Activated CD8-positive, alpha-beta T cell treated with anti-CD3 and anti-CD28 coated beads, Interleukin-2, amount 10 ng/mL, durations not matched to agents 7 days and 5 days (primary cell): ENCODE measurements around the gene COX7A2L. TPM values are rescaled to one million over a fixed set of nuclear protein-coding genes. Genes with fewer than 3 reads are reported as not detected.

ENCODE experiments used
- ATAC-seq: fragments of 150-1000 bp; cut with Tn5 transposase; one replicate; pipeline ENCODE4 v1.10.0; 2021; ENCODE audit warnings: moderate library complexity
- CTCF ChIA-PET: fragments of 350-600 bp; sonication (Branson Sonifier 250); formaldehyde crosslinking; loops from one replicate; lab custom pipeline; 2021; ENCODE audit warnings: antibody characterized with exemption; lab: Charles Lee
- POLR2A ChIA-PET: fragments of 350-600 bp; sonication (Branson Sonifier 250); formaldehyde crosslinking; loops from one replicate; lab custom pipeline; 2021; ENCODE audit warnings: antibody characterized with exemption; lab: Charles Lee
- DNase-seq: peaks from one replicate; pipeline ENCODE4 v3.0.0-alpha.2; 2020
- H3K27ac Mint-ChIP-seq: one replicate; pipeline ENCODE4 v1.8.0; 2021; ENCODE audit warnings: mild to moderate bottlenecking, mixed read lengths
- H3K27me3 Mint-ChIP-seq: one replicate; pipeline ENCODE4 v1.8.0; 2021; ENCODE audit warnings: low read depth, mixed read lengths
- H3K36me3 Mint-ChIP-seq: one replicate; pipeline ENCODE4 v1.8.0; 2021; ENCODE audit warnings: low read depth, mixed read lengths
- H3K4me1 Mint-ChIP-seq: one replicate; pipeline ENCODE4 v1.8.0; 2021; ENCODE audit warnings: low read depth, mixed read lengths
- H3K4me3 Mint-ChIP-seq: one replicate; pipeline ENCODE4 v1.8.0; 2021; ENCODE audit warnings: mild to moderate bottlenecking, mixed read lengths
- H3K9me3 Mint-ChIP-seq: one replicate; pipeline ENCODE4 v1.8.0; 2022; ENCODE audit warnings: mixed read lengths; ENCODE audit not compliant: insufficient read depth
- total RNA-seq, 2 experiments: library from RNA; stranded (reverse); gene quantifications; one replicate each; pipeline ENCODE4 v1.2.3, GENCODE V29; 2021

Gene COX7A2L
- total RNA-seq, 2 experiments from 2014 or later, result 102 to 109 TPM

DNA sequence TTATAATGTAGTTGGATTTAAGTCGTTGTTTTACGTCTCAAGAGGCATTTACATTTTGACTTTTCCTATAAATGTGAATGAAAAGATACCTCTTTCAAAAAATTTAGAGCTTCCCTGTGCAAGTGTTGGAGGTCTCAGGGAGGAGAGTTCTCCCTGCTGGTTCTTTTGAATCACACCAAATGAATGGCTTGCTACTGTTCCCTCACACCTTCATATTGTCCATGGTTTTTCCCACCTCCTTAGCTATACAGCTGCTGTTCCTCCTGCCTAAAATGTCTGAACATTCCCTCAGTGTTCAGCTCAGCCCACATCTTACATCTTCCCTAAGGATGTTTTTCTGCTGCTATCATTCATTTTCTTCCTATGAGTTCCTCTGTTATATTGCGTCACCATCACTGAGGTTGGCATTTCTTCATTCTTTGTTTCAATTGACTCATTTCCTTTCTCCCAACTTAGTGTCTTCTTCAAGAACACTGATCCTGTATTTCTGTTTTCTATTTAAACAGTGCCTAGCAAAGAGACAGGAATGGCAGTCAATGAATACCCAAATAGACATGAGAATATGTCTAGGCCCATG is 46.0 kb downstream of the COX7A2L start:
- ATAC-seq, result no peak
- peaks cover 37% of the 10 kb centered on the region for H3K36me3 Mint-ChIP-seq

DNA sequence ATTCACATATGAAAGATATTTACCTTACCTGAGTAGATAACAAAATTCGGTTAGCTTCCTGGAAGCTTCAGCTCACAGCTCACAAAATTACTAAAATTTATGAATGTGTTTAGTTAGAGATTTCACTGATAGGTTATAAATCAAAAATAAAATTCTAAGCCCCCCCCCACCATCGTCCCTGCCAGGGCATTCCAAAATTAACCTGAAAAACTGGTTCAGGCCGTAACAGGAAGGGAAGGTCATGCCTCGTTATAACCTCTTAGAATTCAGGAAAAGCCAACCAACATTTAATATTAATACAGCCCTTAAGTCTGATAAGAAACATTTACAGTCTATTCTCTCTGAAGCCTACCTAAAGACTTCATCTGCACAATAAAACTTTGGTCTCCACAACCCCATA is 48.9 kb downstream of the COX7A2L start:
- peaks cover 38% of the 10 kb centered on the region for H3K36me3 Mint-ChIP-seq
- no peak for DNase-seq
- H3K4me3 Mint-ChIP-seq, result no peak overlapping the region
- H3K27ac Mint-ChIP-seq, result no peak overlapping the region
- H3K27me3 Mint-ChIP-seq, result no peaks in the 10 kb centered on the region
- peaks cover 8% of the 10 kb centered on the region for H3K4me1 Mint-ChIP-seq
- ChIA-PET CTCF (interaction anchor here (1.9 kb wide), 1 partner anchor 16 kb away, joined by 7 read pairs; no protein-coding TSS in a partner anchor), POLR2A (interaction anchor here (0.7 kb wide), 1 partner anchor 22 kb away, joined by 3 read pairs; no protein-coding TSS in a partner anchor)
- H3K9me3 Mint-ChIP-seq, result no peaks in the 10 kb centered on the region
- no peak for ATAC-seq

More for the DNA sequence above, 46.0 kb downstream of the COX7A2L start:
- Mint-ChIP-seq H3K4me1 (peaks cover 4% of the 10 kb centered on the region), H3K27me3 (no peaks in the 10 kb centered on the region), H3K4me3 (no peak overlapping the region), H3K27ac (no peak overlapping the region), H3K9me3 (no peaks in the 10 kb centered on the region)
- no peak for DNase-seq
- ChIA-PET CTCF (interaction anchor here (0.7 to 1.0 kb wide), 2 partner anchors 12 to 14 kb away, joined by 3 to 4 read pairs; no protein-coding TSS in a partner anchor), POLR2A (no interaction called here)

DNA sequence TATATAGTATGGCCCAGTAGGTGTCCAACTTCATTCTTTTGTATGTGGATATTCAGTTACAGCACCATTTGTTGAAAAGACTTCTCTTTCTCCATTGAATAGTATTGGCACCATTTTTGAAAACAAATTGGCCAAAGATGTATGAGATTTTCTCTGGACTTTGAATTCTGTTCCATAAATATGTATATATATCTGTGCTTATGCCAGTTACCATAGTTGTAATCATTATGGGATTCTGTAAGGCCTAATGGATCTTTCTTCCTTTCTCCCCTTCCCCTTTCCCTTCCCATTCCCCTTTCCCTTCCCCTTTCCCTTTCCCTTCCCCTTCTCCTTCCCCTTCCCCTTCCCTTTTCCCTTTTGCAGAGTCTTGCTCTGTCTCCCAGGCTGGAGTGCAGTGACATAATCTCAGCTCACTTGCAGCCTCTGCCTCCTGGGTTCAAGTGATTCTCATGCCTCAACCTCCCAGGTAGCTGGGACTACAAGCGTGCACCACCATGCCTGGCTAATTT is 51.0 kb downstream of the COX7A2L start:
- H3K4me3 Mint-ChIP-seq, result no peak overlapping the region
- ATAC-seq (no peak), DNase-seq (no peak)
- no peaks in the 10 kb centered on the region for H3K27me3 Mint-ChIP-seq
- no peaks in the 10 kb centered on the region for H3K9me3 Mint-ChIP-seq
- H3K4me1 Mint-ChIP-seq, result peaks cover 22% of the 10 kb centered on the region
- ChIA-PET CTCF (interaction anchor here (0.7 kb wide), 1 partner anchor 18 kb away, joined by 3 read pairs; no protein-coding TSS in a partner anchor), POLR2A (no interaction called here)
- no peak overlapping the region for H3K27ac Mint-ChIP-seq
- H3K36me3 Mint-ChIP-seq, result peaks cover 41% of the 10 kb centered on the region

DNA sequence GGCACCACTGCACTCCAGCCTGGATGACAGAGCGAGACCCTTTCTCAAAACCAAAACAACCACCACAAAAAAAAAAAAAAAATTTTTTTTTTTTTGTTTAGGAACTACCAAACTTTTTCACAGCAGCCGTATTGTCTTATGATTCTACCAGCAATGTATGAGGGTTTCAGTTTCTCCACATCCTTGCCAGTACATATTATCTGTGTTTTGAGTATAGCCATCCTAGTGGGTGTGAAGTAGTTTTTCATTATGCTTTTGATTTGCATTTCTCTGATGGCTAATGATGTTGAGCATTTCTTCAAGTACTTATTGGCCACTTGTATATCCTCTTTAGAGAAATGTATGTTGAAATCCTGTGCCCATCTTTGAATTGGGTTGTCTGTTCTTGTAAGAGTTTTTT is 51.7 kb downstream of the COX7A2L start:
- POLR2A ChIA-PET, result no interaction called here
- CTCF ChIA-PET, result interaction anchor here (1.0 to 1.2 kb wide), 2 partner anchors 11 to 19 kb away, joined by 4 to 5 read pairs; no protein-coding TSS in a partner anchor
- Mint-ChIP-seq H3K27ac (peak overlapping the region; percentile 64), H3K36me3 (peaks cover 41% of the 10 kb centered on the region), H3K27me3 (no peaks in the 10 kb centered on the region), H3K4me1 (peaks cover 19% of the 10 kb centered on the region), H3K4me3 (no peak overlapping the region), H3K9me3 (no peaks in the 10 kb centered on the region)
- ATAC-seq (no peak), DNase-seq (no peak)

DNA sequence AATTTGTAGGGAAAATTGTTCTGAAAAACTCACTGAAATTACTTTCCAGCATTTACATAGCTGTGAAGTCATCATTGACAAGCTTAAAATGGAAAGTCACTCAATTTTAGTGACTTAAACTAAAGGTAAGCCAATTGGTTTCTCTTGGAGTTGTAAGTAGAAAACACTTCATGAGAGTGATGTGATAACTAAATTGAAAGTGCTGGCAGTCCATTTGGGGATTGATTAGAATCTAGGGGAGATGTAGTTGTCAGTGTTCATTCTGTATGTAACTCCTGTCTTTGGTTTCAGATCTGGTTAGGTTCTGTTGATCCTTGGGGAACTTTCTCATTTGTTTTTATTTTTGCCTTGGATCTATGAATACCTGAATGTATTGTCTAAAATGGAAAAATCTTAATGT is 53.8 kb downstream of the COX7A2L start:
- H3K27me3 Mint-ChIP-seq, result no peaks in the 10 kb centered on the region
- ChIA-PET POLR2A (no interaction called here), CTCF (interaction anchor here (0.9 to 2.2 kb wide), 3 partner anchors 21 to 133 kb away, joined by 3 to 9 read pairs (median 3); no protein-coding TSS in a partner anchor)
- DNase-seq, result no peak
- no peak for ATAC-seq
- peaks cover 51% of the 10 kb centered on the region for H3K36me3 Mint-ChIP-seq
- H3K4me1 Mint-ChIP-seq, result peaks cover 19% of the 10 kb centered on the region
- no peak overlapping the region for H3K27ac Mint-ChIP-seq
- H3K9me3 Mint-ChIP-seq, result no peaks in the 10 kb centered on the region
- no peak overlapping the region for H3K4me3 Mint-ChIP-seq

- DNase-seq (no peak), ATAC-seq (no peak)
- no peak overlapping the region for H3K27ac Mint-ChIP-seq
- no peaks in the 10 kb centered on the region for H3K27me3 Mint-ChIP-seq
- CTCF ChIA-PET, result interaction anchor here (0.9 kb wide), 1 partner anchor 25 kb away, joined by 3 read pairs; no protein-coding TSS in a partner anchor
- H3K9me3 Mint-ChIP-seq, result no peaks in the 10 kb centered on the region
- H3K36me3 Mint-ChIP-seq, result peaks cover 57% of the 10 kb centered on the region
- H3K4me1 Mint-ChIP-seq, result peaks cover 30% of the 10 kb centered on the region
- POLR2A ChIA-PET, result no interaction called here
- H3K4me3 Mint-ChIP-seq, result no peak overlapping the region
Measured at GRCh38 chr2:42304059-42304713, 56.8 kb downstream of the COX7A2L start.

- Mint-ChIP-seq H3K9me3 (no peaks in the 10 kb centered on the region), H3K27me3 (no peaks in the 10 kb centered on the region), H3K27ac (no peak overlapping the region), H3K4me1 (peaks cover 38% of the 10 kb centered on the region), H3K4me3 (no peak overlapping the region), H3K36me3 (peaks cover 59% of the 10 kb centered on the region)
- no peak for DNase-seq
- CTCF ChIA-PET, result interaction anchor here (0.9 kb wide), 1 partner anchor 26 kb away, joined by 3 read pairs; no protein-coding TSS in a partner anchor
- ATAC-seq, result no peak
- POLR2A ChIA-PET, result no interaction called here
Measured at GRCh38 chr2:42303252-42303651, 57.8 kb downstream of the COX7A2L start.

DNA sequence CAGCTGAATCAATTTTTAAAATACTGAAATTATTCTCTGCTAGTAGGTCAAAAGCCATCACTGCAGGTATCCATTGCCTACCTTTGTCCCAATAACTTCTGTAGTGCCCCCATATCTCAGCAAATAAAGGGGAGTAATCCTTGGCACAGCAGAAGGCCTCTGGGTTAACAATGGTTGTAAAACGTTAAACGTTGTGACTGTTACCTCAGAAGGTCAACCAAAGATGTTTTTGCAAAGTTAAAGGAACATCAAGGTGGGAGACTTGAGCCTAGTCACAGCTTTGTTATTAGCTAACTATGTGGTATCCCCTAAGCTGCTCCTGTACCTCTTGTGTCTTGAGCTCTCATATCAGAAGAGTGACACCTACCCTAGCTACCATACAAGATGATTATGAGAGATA is 60.5 kb downstream of the COX7A2L start:
- H3K4me3 Mint-ChIP-seq, result no peak overlapping the region
- CTCF ChIA-PET, result interaction anchor here (0.9 kb wide), 1 partner anchor 459 kb away, joined by 3 read pairs; no protein-coding TSS in a partner anchor
- ATAC-seq (no peak), DNase-seq (no peak)
- no peaks in the 10 kb centered on the region for H3K27me3 Mint-ChIP-seq
- peaks cover 70% of the 10 kb centered on the region for H3K36me3 Mint-ChIP-seq
- POLR2A ChIA-PET, result no interaction called here
- peaks cover 3% of the 10 kb centered on the region for H3K9me3 Mint-ChIP-seq
- H3K27ac Mint-ChIP-seq, result no peak overlapping the region
- peaks cover 48% of the 10 kb centered on the region for H3K4me1 Mint-ChIP-seq

Other genes with a start within 250 kb of the COX7A2L start
- 10 to 100 TPM; 88.0 to 89.7 TPM for gene EML4, start 191.9 kb downstream of the COX7A2L start, total RNA-seq
- under 1 TPM; 0.21 to 0.26 TPM for gene KCNG3, start 132.8 kb upstream of the COX7A2L start, total RNA-seq
- gene MTA3, start 207.4 kb upstream of the COX7A2L start, total RNA-seq, result 10 to 100 TPM; 26.2 to 33.4 TPM